ENCODE results near the gene CELA3A. TPM values are rescaled to one million over a fixed set of nuclear protein-coding genes. Genes with fewer than 3 reads are reported as not detected.
A peak's percentile ranks its signal among the peaks of the same experiment; 100 is the strongest.
"Not testable (repeated sequence)": the region's sequence is repeated elsewhere in the genome, so short reads cannot be mapped to it uniquely, and the experiment has no call there.

Gene CELA3A
- total RNA-seq, 4 donors from 2014 or later: 0.74 to 2.4 TPM; not detected in 2

GRCh38 chr1:21983539-21983938 lies 17.9 kb upstream of the CELA3A start:
- not testable (repeated sequence) for ATAC-seq (ENCODE audit: low FRiP score); DNase-seq (ENCODE audit: low spot score)

- not testable (repeated sequence) for DNase-seq (ENCODE audit: low spot score); ATAC-seq (ENCODE audit: low FRiP score)
These were observed 15.6 kb upstream of the CELA3A start for GRCh38 chr1:21985893-21986292.

GRCh38 chr1:21986386-21986785 lies 15.1 kb upstream of the CELA3A start:
- DNase-seq (ENCODE audit: low spot score); ATAC-seq (ENCODE audit: low FRiP score): not testable (repeated sequence)

- not testable (repeated sequence) for ATAC-seq (ENCODE audit: low FRiP score); DNase-seq (ENCODE audit: low spot score)
These were observed 11.6 kb upstream of the CELA3A start for GRCh38 chr1:21989672-21990393.

GRCh38 chr1:21992186-21992585 lies 9.3 kb upstream of the CELA3A start:
- ATAC-seq (ENCODE audit: low FRiP score); DNase-seq (ENCODE audit: low spot score): not testable (repeated sequence)

GRCh38 chr1:21994716-21995115 lies 6.7 kb upstream of the CELA3A start:
- ATAC-seq (ENCODE audit: low FRiP score); DNase-seq (ENCODE audit: low spot score): not testable (repeated sequence)

- not testable (repeated sequence) for DNase-seq (ENCODE audit: low spot score); ATAC-seq (ENCODE audit: low FRiP score)
These were observed 4.8 kb upstream of the CELA3A start for GRCh38 chr1:21996663-21996970.

- ATAC-seq (ENCODE audit: low FRiP score); DNase-seq (ENCODE audit: low spot score): not testable (repeated sequence)
These were observed 3.4 kb upstream of the CELA3A start for GRCh38 chr1:21997891-21998623.

- ATAC-seq (ENCODE audit: low FRiP score); DNase-seq (ENCODE audit: low spot score): not testable (repeated sequence)
These were observed 2.7 kb upstream of the CELA3A start for GRCh38 chr1:21998624-21999294.

GRCh38 chr1:21999645-22000044 lies 1.8 kb upstream of the CELA3A start:
- DNase-seq (ENCODE audit: low spot score); ATAC-seq (ENCODE audit: low FRiP score): not testable (repeated sequence)

GRCh38 chr1:22002461-22002860 lies 1.0 kb downstream of the CELA3A start:
- not testable (repeated sequence) for ATAC-seq (ENCODE audit: low FRiP score); DNase-seq (ENCODE audit: low spot score)

- not testable (repeated sequence) for DNase-seq (ENCODE audit: low spot score); ATAC-seq (ENCODE audit: low FRiP score)
These were observed 1.4 kb downstream of the CELA3A start for GRCh38 chr1:22002875-22003274.

- DNase-seq (ENCODE audit: low spot score); ATAC-seq (ENCODE audit: low FRiP score): not testable (repeated sequence)
These were observed 2.5 kb downstream of the CELA3A start for GRCh38 chr1:22003959-22004358.

GRCh38 chr1:22005261-22006149 lies 4.0 kb downstream of the CELA3A start:
- not testable (repeated sequence) for DNase-seq (ENCODE audit: low spot score); ATAC-seq (ENCODE audit: low FRiP score)

GRCh38 chr1:22006736-22007135 lies 5.3 kb downstream of the CELA3A start:
- not testable (repeated sequence) for DNase-seq (ENCODE audit: low spot score); ATAC-seq (ENCODE audit: low FRiP score)

- not testable (repeated sequence) for ATAC-seq (ENCODE audit: low FRiP score); DNase-seq (ENCODE audit: low spot score)
These were observed 5.8 kb downstream of the CELA3A start for GRCh38 chr1:22007262-22007661.

GRCh38 chr1:22009566-22009965 lies 8.1 kb downstream of the CELA3A start:
- ATAC-seq (ENCODE audit: low FRiP score): peak; percentile 41
- DNase-seq (ENCODE audit: low spot score): not testable (repeated sequence)

- ATAC-seq (ENCODE audit: low FRiP score); DNase-seq (ENCODE audit: low spot score): not testable (repeated sequence)
These were observed 11.3 kb downstream of the CELA3A start for GRCh38 chr1:22012752-22013151.
